Esophagus (tissue), 2 donors: ENCODE data around the gene NFYB. TPM values are rescaled to one million over a fixed set of nuclear protein-coding genes. Genes with fewer than 3 reads are reported as not detected.
"Not testable (repeated sequence)": the region's sequence is repeated elsewhere in the genome, so short reads cannot be mapped to it uniquely, and the experiment has no call there.

Experiments used
- H3K27ac ChIP-seq, 2 donors: one replicate each; pipeline ENCODE4 v1.5.1; 2013; ENCODE audit warnings: low read depth in 2 of 2, mild to moderate bottlenecking in 2 of 2, inconsistent platforms in 1 of 2, low read length in 1 of 2, moderate library complexity in 1 of 2
- H3K27me3 ChIP-seq, 2 donors: one replicate each; pipeline ENCODE4 v1.6.1; 2013; ENCODE audit warnings: low read length in 2 of 2, control low read depth in 1 of 2, mild to moderate bottlenecking in 1 of 2; ENCODE audit not compliant: insufficient read depth in 2 of 2, control insufficient read depth in 1 of 2
- H3K36me3 ChIP-seq, 2 donors: one replicate each; pipeline ENCODE4 v1.6.1; 2013; ENCODE audit warnings: low read length in 1 of 2; ENCODE audit not compliant: control insufficient read depth in 2 of 2, insufficient read depth in 2 of 2
- H3K4me1 ChIP-seq, 2 donors: one replicate each; pipeline ENCODE4 v1.6.1; 2013; ENCODE audit warnings: low read length in 1 of 2; ENCODE audit not compliant: control insufficient read depth in 2 of 2, insufficient read depth in 2 of 2
- H3K4me3 ChIP-seq, 2 donors: one replicate each; pipeline ENCODE4 v1.5.1; 2013; ENCODE audit warnings: low read length in 2 of 2, mild to moderate bottlenecking in 2 of 2, low read depth in 1 of 2, moderate library complexity in 1 of 2
- H3K9me3 ChIP-seq, 2 donors: one replicate each; pipeline ENCODE4 v1.6.1; 2013; ENCODE audit warnings: mild to moderate bottlenecking in 2 of 2, low read depth in 1 of 2, low read length in 1 of 2, moderate library complexity in 1 of 2; ENCODE audit not compliant: control insufficient read depth in 2 of 2, insufficient read depth in 1 of 2
- WGBS, 2 donors: extraction: QIAGEN DNeasy Blood & Tissue Kit; methylation state at CpG; one replicate each; pipeline ENCODE4 v1.1.7; 2013; 5-methylcytosine and 5-hydroxymethylcytosine counted together
- polyA plus RNA-seq, 2 donors: library from polyadenylated mRNA; stranded (reverse); fragments of 200-250 nt; gene quantifications; one replicate each; pipeline ENCODE4 v1.2.3, GENCODE V29; 2013
- donor health status: healthy with polysubstance abuse.
- donor health status: Bipolar disorder and iron deficiency.

NFYB gene
- polyA plus RNA-seq, 2 donors, result 11.5 to 13.1 TPM

DNA sequence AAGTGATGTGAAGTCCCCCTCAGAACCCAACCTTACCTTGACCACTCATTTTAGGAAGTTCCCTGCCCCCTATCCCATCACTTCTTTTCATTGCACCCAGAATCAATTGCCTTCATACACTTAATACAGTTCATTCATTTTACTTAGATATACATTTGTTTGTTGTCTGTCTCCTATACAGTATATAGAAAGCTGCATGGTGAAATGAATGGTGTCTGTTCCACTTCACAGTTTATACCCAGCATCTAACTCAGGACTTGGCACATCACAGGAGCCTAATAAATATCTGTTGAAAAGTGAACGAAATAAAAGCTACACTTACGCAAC lies 39.3 kb upstream of the NFYB start:
- Histone ChIP-seq H3K4me3 (no peak overlapping the region), H3K4me1 (peaks cover 0 to 5% of the 10 kb centered on the region in 2 donors), H3K36me3 (no peaks in the 10 kb centered on the region), H3K9me3 (peaks cover 0 to 1% of the 10 kb centered on the region in 2 donors), H3K27ac (peak overlapping the region in 1 of 2 donors; percentile 52), H3K27me3 (no peaks in the 10 kb centered on the region)
- 44 to 46% methylated on average over 2 of the region's 2 CpGs for WGBS, 2 donors

DNA sequence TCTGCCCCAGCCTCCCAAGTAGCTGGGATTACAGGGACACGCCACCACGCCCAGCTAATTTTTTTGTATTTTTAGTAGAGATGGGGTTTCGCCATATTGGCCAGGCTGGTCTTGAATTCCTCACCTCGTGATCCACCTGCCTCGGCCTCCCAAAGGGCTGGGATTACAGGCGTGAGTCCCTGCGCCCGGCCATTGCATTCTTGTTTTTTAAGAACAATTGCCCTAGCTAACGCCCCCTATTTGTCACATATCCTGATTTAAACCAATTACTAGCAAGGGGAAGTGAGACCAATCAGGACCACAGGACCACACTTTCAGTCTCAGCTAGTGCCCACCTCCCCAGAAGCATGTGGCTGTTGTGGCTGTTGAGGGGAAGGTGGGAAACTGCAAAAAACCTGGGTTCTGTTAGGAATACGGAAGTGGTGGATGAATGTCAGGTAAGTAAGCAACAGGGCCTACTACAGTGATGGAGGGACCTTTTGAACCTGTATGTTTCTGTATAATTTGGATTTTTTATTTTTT lies 37.8 kb upstream of the NFYB start:
- Histone ChIP-seq H3K9me3 (no peaks in the 10 kb centered on the region), H3K27ac (no peak overlapping the region), H3K4me1 (no peaks in the 10 kb centered on the region), H3K4me3 (no peak overlapping the region), H3K27me3 (no peaks in the 10 kb centered on the region), H3K36me3 (no peaks in the 10 kb centered on the region)
- 82 to 92% methylated on average over 10 of the region's 10 CpGs for WGBS, 2 donors

DNA sequence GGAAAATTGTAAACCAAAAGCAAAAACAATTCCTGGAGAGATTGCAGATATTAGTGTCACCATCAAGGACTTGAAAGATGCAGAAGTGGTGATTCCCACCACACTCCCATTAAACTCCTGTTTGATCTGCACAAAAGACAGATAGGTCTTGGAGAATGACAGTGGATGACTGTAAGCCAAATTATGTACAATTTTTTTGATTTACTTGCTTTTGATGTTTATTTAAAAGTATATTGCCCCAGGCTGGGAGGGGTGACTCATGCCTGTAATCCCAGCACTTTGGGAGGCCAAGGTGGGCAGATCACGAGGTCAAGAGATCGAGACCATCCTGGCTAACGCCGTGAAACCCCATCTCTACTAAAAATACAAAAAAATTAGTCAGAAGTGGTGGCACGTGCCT lies 35.8 kb upstream of the NFYB start:
- H3K36me3 ChIP-seq, H3K9me3 ChIP-seq, H3K27ac ChIP-seq, H3K4me1 ChIP-seq, H3K27me3 ChIP-seq, H3K4me3 ChIP-seq: not testable (repeated sequence)
- 87 to 94% methylated on average over 5 of the region's 5 CpGs for WGBS, 2 donors

DNA sequence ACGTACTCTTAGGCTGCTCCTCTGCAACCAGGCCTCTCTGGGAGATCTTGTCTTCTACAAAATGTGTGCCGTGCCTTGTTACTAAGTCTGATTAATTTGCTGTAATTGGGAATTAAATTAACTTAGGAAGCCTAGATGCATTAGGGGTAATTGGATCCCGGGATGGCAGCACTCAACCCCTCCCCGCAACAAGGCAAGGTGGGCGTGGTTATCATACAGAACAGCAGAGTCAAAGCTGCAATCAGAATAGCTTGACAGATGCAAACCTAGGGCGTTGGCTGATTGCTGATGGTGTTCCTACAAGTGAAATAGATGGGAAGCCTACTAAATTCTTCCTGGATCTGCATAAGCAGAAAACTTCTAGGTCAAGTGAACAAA lies 34.5 kb upstream of the NFYB start:
- no peaks in the 10 kb centered on the region for H3K4me1 ChIP-seq
- 91 to 92% methylated on average over 6 of the region's 6 CpGs for WGBS, 2 donors
- no peak overlapping the region for H3K4me3 ChIP-seq
- H3K27me3 ChIP-seq, result no peaks in the 10 kb centered on the region
- no peak overlapping the region for H3K27ac ChIP-seq
- no peaks in the 10 kb centered on the region for H3K9me3 ChIP-seq
- no peaks in the 10 kb centered on the region for H3K36me3 ChIP-seq

DNA sequence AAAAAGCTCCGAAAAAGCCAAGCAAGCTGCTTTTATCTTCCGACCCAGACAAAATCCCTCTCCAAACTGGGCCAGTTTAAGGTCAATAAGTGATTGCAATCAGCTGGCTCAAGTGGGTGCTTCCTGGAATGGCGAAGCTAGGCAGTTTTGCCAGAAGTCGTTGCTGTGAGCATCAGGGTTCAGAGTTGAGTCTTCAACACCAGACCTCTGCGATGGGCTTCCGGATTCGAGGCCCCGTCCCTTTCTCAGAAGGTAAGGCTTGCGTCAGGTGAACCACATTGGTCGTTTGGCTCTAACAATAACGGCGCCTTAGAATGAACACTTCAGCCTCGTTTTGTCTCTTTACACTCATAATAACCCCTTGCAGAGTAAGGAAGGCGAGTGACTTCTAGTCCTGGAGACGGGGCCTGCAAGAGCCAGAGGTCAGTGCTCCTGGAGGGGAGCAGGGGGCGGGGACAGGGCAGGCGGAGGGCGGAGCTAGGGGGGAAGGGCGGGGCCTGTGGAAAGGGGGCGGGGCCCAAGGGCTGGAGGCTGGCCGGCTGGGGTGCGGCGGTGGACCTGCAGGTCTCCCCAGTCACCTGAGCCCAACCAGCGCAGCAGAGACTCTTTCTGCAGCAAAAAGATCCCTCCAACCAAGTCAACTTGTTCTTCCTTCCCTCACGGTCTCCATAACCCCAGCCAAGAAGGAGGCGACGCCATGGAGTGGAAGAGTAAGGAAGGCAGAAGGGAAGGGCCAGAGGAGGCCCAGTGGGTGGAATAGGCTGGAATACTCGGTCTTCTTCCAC lies 34.0 kb upstream of the NFYB start:
- Histone ChIP-seq H3K4me1 (no peaks in the 10 kb centered on the region), H3K4me3 (no peak overlapping the region), H3K27ac (no peak overlapping the region), H3K27me3 (no peaks in the 10 kb centered on the region), H3K36me3 (no peaks in the 10 kb centered on the region), H3K9me3 (no peaks in the 10 kb centered on the region)
- 83 to 86% methylated on average over 28 of the region's 28 CpGs for WGBS, 2 donors

DNA sequence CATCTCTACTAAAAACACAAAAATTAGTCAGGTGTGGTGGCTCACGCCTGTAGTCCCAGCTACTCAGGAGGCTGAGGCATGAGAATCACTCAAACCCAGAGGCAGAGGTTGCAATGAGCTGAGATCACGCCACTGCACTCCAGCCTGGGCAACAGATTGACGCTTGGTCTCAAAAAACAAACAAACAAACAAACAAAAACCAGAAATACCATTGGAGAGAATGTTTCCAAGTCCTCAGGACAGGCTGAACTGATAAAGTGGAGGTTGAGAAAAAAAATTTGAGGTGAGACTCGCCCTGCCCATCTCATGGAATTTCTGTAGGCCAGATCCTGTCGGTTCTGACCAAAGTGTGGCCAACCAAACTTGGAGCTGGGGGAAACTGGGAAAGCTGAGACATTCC lies 30.6 kb upstream of the NFYB start:
- no peak overlapping the region for H3K4me3 ChIP-seq
- H3K27me3 ChIP-seq, result no peaks in the 10 kb centered on the region
- no peak overlapping the region for H3K27ac ChIP-seq
- H3K9me3 ChIP-seq, result no peaks in the 10 kb centered on the region
- H3K4me1 ChIP-seq, result no peaks in the 10 kb centered on the region
- H3K36me3 ChIP-seq, result no peaks in the 10 kb centered on the region
- WGBS, 2 donors, result 84 to 89% methylated on average over 5 of the region's 5 CpGs

DNA sequence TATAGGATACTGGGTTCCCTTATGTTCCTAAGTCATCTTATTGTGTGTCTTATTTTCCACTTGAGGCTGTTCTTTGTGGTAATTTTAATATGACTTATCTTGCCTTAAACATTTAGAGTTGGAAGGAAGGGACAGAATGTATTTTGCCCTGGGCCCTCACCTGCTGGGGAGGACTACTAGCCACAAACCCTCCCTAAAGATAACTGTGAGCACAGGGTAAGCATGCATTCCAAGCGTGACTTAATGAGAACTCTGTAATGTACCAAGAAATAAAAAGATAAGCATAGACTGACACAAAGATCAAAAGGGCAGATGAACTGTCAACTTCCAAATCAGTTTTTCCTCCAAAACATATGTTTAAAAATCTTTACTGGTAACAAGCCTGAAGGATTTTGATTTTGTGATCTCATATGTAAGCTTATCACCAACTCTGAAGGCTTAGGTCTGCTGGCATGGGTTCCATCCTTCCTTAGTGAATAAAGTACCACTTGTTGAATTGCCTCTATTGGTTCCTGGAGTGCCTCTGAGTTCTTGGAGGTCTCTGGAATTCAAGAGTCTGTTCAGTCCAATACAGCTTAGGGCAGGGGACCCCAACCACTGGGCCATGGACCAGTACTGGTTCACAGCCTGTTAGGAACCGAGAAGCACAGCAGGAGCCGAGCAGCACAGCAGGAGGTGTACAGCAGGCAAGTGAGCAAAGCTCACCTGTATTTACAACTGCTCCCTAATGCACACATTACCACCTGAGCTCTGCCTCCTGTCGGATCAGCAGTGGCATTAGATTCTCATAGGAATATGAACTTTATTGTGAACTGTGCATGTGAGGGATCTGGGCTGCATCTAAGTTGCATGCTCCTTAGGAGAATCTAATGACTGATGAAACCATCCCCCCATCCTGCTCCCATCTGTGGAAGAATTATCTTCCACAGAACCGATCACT lies 29.8 kb upstream of the NFYB start:
- no peaks in the 10 kb centered on the region for H3K9me3 ChIP-seq
- 88 to 90% methylated on average over 5 of the region's 5 CpGs for WGBS, 2 donors
- H3K27me3 ChIP-seq, result no peaks in the 10 kb centered on the region
- no peak overlapping the region for H3K27ac ChIP-seq
- H3K4me1 ChIP-seq, result no peaks in the 10 kb centered on the region
- no peaks in the 10 kb centered on the region for H3K36me3 ChIP-seq
- no peak overlapping the region for H3K4me3 ChIP-seq

DNA sequence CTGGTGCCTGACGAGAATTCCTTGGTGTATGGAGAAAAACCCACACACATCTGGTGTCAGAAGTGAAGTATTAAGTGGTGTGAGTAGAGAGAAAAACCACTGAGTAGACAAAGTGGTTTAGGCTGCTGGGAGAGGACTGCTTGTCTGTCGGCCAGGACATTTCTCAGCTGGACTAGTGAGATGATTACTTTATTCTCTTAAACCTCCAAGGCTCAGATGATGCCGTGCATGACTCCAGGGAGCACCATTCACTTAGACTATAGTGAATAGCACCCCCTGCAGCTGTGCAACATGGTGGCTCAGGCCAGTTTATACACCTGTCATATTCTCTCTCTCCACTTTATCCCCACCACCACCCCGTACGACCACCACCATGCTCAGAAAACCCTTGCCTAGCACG lies 28.5 kb upstream of the NFYB start:
- no peak overlapping the region for H3K27ac ChIP-seq
- H3K36me3 ChIP-seq, result no peaks in the 10 kb centered on the region
- no peaks in the 10 kb centered on the region for H3K9me3 ChIP-seq
- no peak overlapping the region for H3K4me3 ChIP-seq
- WGBS, 2 donors, result 80 to 82% methylated on average over 6 of the region's 6 CpGs
- no peaks in the 10 kb centered on the region for H3K27me3 ChIP-seq
- no peaks in the 10 kb centered on the region for H3K4me1 ChIP-seq

DNA sequence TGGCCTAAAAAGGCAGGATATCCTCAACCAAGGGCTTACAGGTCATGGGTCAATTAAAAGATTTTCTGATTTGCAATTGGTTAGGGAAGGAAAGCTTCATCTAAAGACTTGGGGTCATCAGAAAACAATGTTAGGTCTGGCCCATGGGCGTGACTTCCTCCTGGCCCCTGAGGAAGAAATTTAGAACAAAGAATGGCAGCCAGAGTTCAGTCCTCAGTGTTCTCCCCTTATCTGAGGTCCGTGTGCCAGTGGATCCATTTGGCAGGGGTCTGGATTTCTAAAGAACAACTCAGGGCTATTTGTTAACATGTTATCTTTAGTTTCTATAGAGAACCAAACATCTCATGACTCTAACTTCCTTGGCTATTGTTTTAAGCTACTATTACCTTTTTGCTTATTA lies 27.8 kb upstream of the NFYB start:
- WGBS, 2 donors, result 79 to 81% methylated on average over 2 of the region's 2 CpGs
- H3K36me3 ChIP-seq, result no peaks in the 10 kb centered on the region
- no peaks in the 10 kb centered on the region for H3K9me3 ChIP-seq
- no peaks in the 10 kb centered on the region for H3K27me3 ChIP-seq
- H3K4me1 ChIP-seq, result no peaks in the 10 kb centered on the region
- no peak overlapping the region for H3K4me3 ChIP-seq
- H3K27ac ChIP-seq, result no peak overlapping the region
